Measurements from ENCODE around the gene CISD2. TPM values are rescaled to one million over a fixed set of nuclear protein-coding genes. Genes with fewer than 3 reads are reported as not detected.

CISD2 gene
- total and polyA plus RNA-seq, 10 donors, result 11.1 to 31.9 (median 22.0) TPM

DNA sequence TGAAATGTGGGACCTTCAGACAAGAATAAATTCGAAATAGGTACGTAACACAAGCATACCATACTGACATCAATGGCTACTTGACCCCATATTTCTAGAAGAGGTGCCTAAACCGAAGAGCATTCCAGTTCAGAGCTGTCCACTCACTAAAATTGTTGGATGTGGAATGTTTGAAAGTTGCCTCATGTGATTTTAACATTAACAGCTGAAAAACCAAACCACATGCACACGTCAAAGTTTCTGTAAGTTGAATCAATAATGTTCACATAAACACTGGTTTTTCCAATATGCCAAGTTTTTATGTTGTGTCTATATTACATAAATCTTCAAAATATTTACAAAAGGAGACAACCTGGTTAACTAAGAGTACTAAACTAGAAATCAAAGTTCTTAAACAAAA, 44.9 kb upstream of the CISD2 start:
- Histone ChIP-seq H3K4me3 (peak overlapping the region in 7 of 8 donors; percentile 13 to 93 (median 84)), H3K4me1 (peaks cover 54 to 72% (median 67%) of the 10 kb centered on the region in 6 donors), H3K9me3 (no peaks in the 10 kb centered on the region), H3K27me3 (replicated peaks in 1 of 7) (no peaks in the 10 kb centered on the region), H3K27ac (peak overlapping the region in 7 of 8 donors; percentile 100), H3K36me3 (peaks cover 0 to 43% (median 0%) of the 10 kb centered on the region in 6 donors)
- intact Hi-C loops (cut with DNase I; ENCODE audit: low total_unique reads), result no loop called here
- 37 to 63% (median 50%) methylated on average over 4 of the region's 4 CpGs for WGBS, 5 donors
- no peak for DNase-seq
- TF ChIP-seq POLR2A (IDR thresholded peaks at IDR 0.05) (no peak), POLR2AphosphoS5 (IDR thresholded peaks at IDR 0.05) (no peak)
- TF ChIP-seq, protein P1, sequence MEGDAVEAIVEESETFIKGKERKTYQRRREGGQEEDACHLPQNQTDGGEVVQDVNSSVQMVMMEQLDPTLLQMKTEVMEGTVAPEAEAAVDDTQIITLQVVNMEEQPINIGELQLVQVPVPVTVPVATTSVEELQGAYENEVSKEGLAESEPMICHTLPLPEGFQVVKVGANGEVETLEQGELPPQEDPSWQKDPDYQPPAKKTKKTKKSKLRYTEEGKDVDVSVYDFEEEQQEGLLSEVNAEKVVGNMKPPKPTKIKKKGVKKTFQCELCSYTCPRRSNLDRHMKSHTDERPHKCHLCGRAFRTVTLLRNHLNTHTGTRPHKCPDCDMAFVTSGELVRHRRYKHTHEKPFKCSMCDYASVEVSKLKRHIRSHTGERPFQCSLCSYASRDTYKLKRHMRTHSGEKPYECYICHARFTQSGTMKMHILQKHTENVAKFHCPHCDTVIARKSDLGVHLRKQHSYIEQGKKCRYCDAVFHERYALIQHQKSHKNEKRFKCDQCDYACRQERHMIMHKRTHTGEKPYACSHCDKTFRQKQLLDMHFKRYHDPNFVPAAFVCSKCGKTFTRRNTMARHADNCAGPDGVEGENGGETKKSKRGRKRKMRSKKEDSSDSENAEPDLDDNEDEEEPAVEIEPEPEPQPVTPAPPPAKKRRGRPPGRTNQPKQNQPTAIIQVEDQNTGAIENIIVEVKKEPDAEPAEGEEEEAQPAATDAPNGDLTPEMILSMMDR (IDR thresholded peaks at IDR 0.05 in 8 of 11, conservative IDR thresholded peaks at IDR 0.05 in 3 of 11), result no peak

DNA sequence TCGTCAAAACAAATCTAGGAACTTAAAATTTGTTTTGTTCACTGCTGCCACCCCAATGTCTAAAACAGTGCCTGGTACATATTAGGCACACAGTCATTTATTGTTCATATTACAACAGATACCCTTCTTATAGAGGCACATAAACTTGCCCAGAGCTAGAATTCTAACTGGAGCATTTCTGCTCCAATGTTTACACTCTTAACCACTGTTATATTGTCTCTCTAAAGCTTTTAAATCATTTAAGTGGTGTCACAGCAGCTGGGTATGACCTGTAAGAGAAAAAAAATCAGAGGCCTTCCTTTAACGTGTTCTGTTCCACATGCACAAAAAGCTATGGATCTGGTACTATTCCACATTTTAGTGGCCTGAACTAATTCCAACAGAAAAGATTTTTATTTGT, 44.4 kb upstream of the CISD2 start:
- 6 to 20% (median 10%) methylated on average over 2 of the region's 2 CpGs for WGBS, 5 donors
- intact Hi-C loops (cut with DNase I; ENCODE audit: low total_unique reads), result no loop called here

DNA sequence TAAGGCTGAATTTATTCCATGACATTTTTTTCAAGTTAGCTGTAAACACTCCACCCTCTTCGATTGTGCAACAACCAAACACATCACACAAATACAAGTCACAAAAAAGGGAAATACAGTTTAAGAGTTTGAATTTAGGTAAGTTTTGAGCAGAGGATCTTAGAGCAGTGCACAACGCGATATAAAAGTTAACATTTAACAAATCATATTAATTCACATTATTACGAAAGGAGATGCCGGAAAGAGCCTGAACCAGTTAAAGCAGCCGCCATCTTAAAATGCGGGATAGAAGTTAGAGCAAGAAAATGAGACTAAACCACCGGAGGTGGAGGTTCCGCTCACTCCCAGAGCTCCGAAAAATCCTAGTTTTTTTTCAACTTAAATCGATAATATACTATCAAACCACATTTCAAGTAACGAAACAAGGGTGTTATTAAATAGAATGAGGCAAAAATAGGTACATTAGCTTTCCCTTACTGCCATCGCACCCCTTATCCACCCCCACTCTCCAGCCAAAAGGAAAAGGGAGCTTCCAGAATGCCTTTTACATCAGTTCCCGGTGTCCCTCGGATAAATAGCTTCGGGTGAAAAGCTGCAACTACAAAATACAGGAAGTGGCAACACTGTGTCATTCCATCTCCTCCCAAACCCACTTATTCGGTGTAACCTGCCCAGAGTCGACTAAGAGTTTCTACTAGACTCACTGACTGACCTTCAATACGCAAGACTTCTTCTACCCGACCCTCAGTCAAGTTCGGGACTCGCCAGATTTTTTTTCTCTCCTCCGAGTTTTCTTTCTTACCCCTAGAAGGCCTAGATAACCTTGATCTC, 43.3 kb upstream of the CISD2 start:
- intact Hi-C loops (cut with DNase I; ENCODE audit: low total_unique reads), result loop anchor here (5.0 kb wide), 1 partner anchor 42 kb away; the partner anchor contains the start of gene CISD2

More for the DNA sequence above, 44.4 kb upstream of the CISD2 start:
- H3K4me1 ChIP-seq, result peaks cover 51 to 72% (median 67%) of the 10 kb centered on the region in 6 donors
- H3K27ac ChIP-seq, result peak overlapping the region in 7 of 8 donors; percentile 100
- no peaks in the 10 kb centered on the region for H3K9me3 ChIP-seq
- H3K36me3 ChIP-seq, result peaks cover 0 to 38% (median 0%) of the 10 kb centered on the region in 6 donors
- no peak for DNase-seq
- peak overlapping the region; percentile 72 to 93 (median 82) for H3K4me3 ChIP-seq
- TF ChIP-seq, protein P1 (IDR thresholded peaks at IDR 0.05 in 8 of 11, conservative IDR thresholded peaks at IDR 0.05 in 3 of 11), result no peak
- TF ChIP-seq POLR2AphosphoS5 (IDR thresholded peaks at IDR 0.05) (no peak), POLR2A (IDR thresholded peaks at IDR 0.05) (no peak)
- H3K27me3 ChIP-seq (replicated peaks in 1 of 7), result no peaks in the 10 kb centered on the region

More for the DNA sequence above, 43.3 kb upstream of the CISD2 start:
- no peak for DNase-seq
- WGBS, 5 donors, result 0 to 1% (median 0%) methylated on average over 23 of the region's 23 CpGs
- peak overlapping the region; percentile 99 to 100 (median 100) for H3K27ac ChIP-seq
- TF ChIP-seq POLR2A (IDR thresholded peaks at IDR 0.05), result no peak
- peak in 1 of 3 donors; percentile 67 for TF ChIP-seq POLR2AphosphoS5 (IDR thresholded peaks at IDR 0.05)
- TF ChIP-seq, protein P1 (IDR thresholded peaks at IDR 0.05 in 8 of 11, conservative IDR thresholded peaks at IDR 0.05 in 3 of 11), result no peak
- peak overlapping the region; percentile 72 to 93 (median 82) for H3K4me3 ChIP-seq
- H3K36me3 ChIP-seq, result peaks cover 0 to 32% (median 0%) of the 10 kb centered on the region in 6 donors
- peaks cover 47 to 68% (median 57%) of the 10 kb centered on the region in 6 donors for H3K4me1 ChIP-seq
- no peaks in the 10 kb centered on the region for H3K27me3 ChIP-seq (replicated peaks in 1 of 7)
- no peaks in the 10 kb centered on the region for H3K9me3 ChIP-seq

Measured in spleen (tissue), 11 donors.